VCaP (cell line): Measurements from ENCODE around the gene C11orf86.

Experiments used
- H3K27ac ChIP-seq: fragments of 450-650 bp; 2 replicates; pipeline ENCODE4 v1.5.1; 2017
- CTCF ChIP-seq: fragments of 450-650 bp; conservative IDR thresholded peaks from 2 replicates; pipeline ENCODE4 v1.5.1; 2017; ENCODE audit warnings: mild to moderate bottlenecking, moderate library complexity

Gene C11orf86

DNA sequence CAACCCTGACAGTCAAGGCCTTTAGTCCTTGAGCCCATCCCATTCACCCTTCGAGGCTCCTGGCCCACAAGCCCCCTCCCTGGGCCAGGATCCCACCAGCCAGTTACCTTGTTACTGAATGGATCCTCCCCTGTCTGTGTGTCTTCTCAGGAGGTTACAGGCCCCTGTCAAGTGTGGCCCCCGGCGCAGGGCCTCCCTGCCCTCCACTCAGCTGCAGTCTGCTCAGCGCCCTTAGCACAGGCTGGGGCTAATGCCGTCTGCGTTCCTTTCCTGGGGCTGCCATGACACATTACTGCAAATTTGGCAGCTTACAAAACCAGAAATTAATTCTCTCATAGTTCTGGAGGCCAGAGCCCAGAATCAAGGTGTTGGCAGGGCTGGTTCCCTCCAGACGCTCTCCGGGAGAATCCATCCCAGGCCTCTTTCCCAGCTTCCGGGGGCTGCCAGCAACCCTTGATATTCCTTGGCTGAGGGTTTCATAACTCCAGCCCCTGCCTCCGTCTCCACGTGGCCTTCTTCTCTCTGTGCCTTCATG, 38.5 kb downstream of the C11orf86 start:
- no peak for TF ChIP-seq CTCF

GRCh38 chr11:67014343-67014742, 39.2 kb downstream of the C11orf86 start:
- TF ChIP-seq CTCF: no peak
- H3K27ac ChIP-seq: no peak overlapping the region

More for the DNA sequence above, 38.5 kb downstream of the C11orf86 start:
- H3K27ac ChIP-seq: no peak overlapping the region

DNA sequence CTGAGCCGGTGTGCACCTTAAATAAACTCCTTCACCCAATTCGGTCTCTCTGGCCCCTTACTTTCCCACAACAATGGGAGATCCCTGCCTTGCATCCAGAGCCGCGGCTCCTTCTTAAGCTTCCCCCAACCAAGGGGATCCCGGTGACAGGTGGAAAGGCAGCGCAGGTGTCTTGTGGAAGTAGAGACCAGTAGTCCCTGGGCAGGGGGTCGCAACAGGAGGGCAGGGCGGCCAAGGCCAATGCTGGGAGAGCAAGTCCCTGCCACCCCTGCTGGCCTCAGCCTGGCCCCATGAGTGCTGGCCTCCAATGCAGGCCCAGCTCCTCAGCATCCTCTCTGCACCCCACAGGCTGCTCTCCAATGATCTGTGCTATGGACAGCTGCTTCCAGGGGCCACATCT, 39.9 kb downstream of the C11orf86 start:
- no peak overlapping the region for H3K27ac ChIP-seq
- TF ChIP-seq CTCF: no peak

- no peak overlapping the region for H3K27ac ChIP-seq
- no peak for TF ChIP-seq CTCF
Measured at GRCh38 chr11:67016550-67016949, 41.4 kb downstream of the C11orf86 start.

GRCh38 chr11:67020949-67021348, 45.8 kb downstream of the C11orf86 start:
- no peak for TF ChIP-seq CTCF

DNA sequence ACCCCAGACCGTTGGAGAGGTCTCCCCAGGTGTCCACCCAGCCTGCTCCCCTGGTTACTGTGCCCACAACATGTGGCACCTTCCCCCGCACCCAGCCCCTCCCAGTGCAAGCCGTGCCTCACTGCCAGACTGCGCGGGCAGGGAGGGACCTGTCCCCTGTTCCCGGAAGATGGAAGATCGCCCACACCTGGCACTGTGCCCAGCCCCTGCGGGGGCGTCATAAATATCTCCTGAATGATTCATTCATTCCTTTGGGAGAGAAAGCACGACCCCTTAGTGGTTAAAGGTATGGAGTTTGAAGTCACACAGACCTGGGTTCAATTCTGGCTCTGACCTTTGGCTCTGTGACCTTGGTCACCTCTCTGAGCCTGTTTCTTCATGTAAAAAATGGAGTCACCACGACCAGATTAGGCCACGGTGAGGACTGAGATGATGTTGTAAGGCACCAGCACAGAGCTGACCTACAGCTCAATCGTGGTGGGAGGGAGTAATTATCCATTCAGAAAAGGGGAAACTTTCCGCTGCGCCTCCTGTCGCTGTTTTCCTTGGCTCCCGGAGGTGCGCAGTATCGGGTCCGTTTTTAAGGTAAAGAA, 47.3 kb downstream of the C11orf86 start:
- TF ChIP-seq CTCF: no peak
- H3K27ac ChIP-seq: peak overlapping the region; percentile 18; the same call in 1 of the 2 replicates

More at GRCh38 chr11:67020949-67021348, 45.8 kb downstream of the C11orf86 start:
- no peak overlapping the region for H3K27ac ChIP-seq

- peak within 1 kb of the TSS; percentile 18; the same call in 1 of the 2 replicates for H3K27ac ChIP-seq
- no peak; the same call in 1 of the 2 replicates for TF ChIP-seq CTCF
Measured at GRCh38 chr11:67022961-67023956, 48.2 kb downstream of the C11orf86 start, which contains the start of gene SYT12. SYT12 (plus strand) TSS chr11:67023134; CDS start chr11:67030145, 7,011 bp downstream.
